Measurements from ENCODE around the gene ALG2.

- TF ChIP-seq CTCF (IDR thresholded peaks at IDR 0.05; ENCODE audit: low read depth, low read length, missing input control) (no peak), REST (IDR thresholded peaks at IDR 0.05) (no peak), RAD21 (IDR thresholded peaks at IDR 0.05) (no peak), FOXA1 (IDR thresholded peaks at IDR 0.05) (no peak)
Measured at GRCh38 chr9:99265691-99266090, 43.9 kb upstream of the ALG2 start.

Data from liver (tissue), 3 donors.